OCI-LY3 (cell line): Measurements from ENCODE around the gene GLIS1.

Experiments
- H2AFZ ChIP-seq: fragments of 200-600, 300-600 bp; shearing (Covaris generic); 2 replicates; pipeline ENCODE4 v1.6.0; 2014; ENCODE audit warnings: antibody characterized with exemption, low read depth, low read length
- H3K27ac ChIP-seq: fragments of 200-600, 300-600 bp; sonication (generic); 2 replicates; pipeline ENCODE4 v1.5.1; 2014; ENCODE audit warnings: mild to moderate bottlenecking, low read length, moderate library complexity, mixed read lengths
- H3K27me3 ChIP-seq: fragments of 200-600, 300-600 bp; sonication (generic); 2 replicates; pipeline ENCODE4 v1.6.1; 2014; ENCODE audit warnings: low read depth, low read length, mixed read lengths
- H3K36me3 ChIP-seq: fragments of 200-600, 300-600 bp; sonication (generic); replicated peaks from 2 replicates; pipeline ENCODE3; 2014; ENCODE audit warnings: low read depth, low read length, mixed read lengths
- H3K4me1 ChIP-seq: fragments of 300-600, 200-600 bp; sonication (generic); 2 replicates; pipeline ENCODE4 v1.6.1; 2014; ENCODE audit warnings: low read length, mixed read lengths
- H3K4me2 ChIP-seq: fragments of 200-600, 300-600 bp; sonication (generic); 2 replicates; pipeline ENCODE4 v1.6.1; 2014; ENCODE audit warnings: low read length, mixed read lengths
- H3K4me3 ChIP-seq: fragments of 300-600, 200-600 bp; sonication (generic); 2 replicates; pipeline ENCODE4 v1.5.1; 2014; ENCODE audit warnings: antibody characterized with exemption, mild to moderate bottlenecking, low read length, moderate library complexity
- H3K79me2 ChIP-seq: fragments of 300-600, 200-600 bp; shearing (Covaris generic); 2 replicates; pipeline ENCODE4 v1.6.1; 2014; ENCODE audit warnings: mild to moderate bottlenecking, low read length, mixed read lengths
- H3K9ac ChIP-seq: fragments of 300-600, 200-600 bp; shearing (Covaris generic); 2 replicates; pipeline ENCODE4 v1.6.0; 2014; ENCODE audit warnings: mild to moderate bottlenecking, low read length, moderate library complexity
- H3K9me3 ChIP-seq: fragments of 200-600, 300-600 bp; shearing (Covaris generic); 2 replicates; pipeline ENCODE4 v1.6.1; 2014; ENCODE audit warnings: low read length, mixed read lengths; ENCODE audit not compliant: insufficient read depth
- H4K20me1 ChIP-seq: fragments of 200-600, 300-600 bp; sonication (generic); 2 replicates; pipeline ENCODE4 v1.6.1; 2016; ENCODE audit warnings: low read length, mixed read lengths; ENCODE audit not compliant: insufficient read depth
- CTCF ChIP-seq: fragments of 200-600, 300-600 bp; sonication (generic); IDR thresholded peaks from 2 replicates; pipeline ENCODE4 v1.5.1; 2014; ENCODE audit warnings: antibody characterized with exemption, low read length, low read depth
- EZH2phosphoT487 ChIP-seq: fragments of 200-600 bp; shearing (Covaris generic); IDR thresholded peaks from 2 replicates; pipeline ENCODE4 v1.6.1; 2018; ENCODE audit warnings: antibody characterized with exemption, mixed run types, low read depth

Gene GLIS1

GRCh38 chr1:53601031-53601745 lies 137.8 kb downstream of the GLIS1 start:
- Histone ChIP-seq H3K4me2 (no peak overlapping the region), H3K79me2 (no peaks in the 10 kb centered on the region), H4K20me1 (no peaks in the 10 kb centered on the region), H3K9ac (no peak overlapping the region), H3K4me1 (no peaks in the 10 kb centered on the region), H2AFZ (no peak overlapping the region), H3K36me3 (no peaks in the 10 kb centered on the region), H3K9me3 (no peaks in the 10 kb centered on the region), H3K27me3 (no peaks in the 10 kb centered on the region), H3K4me3 (no peak overlapping the region), H3K27ac (no peak overlapping the region)
- TF ChIP-seq EZH2phosphoT487 (no peak), CTCF (no peak)

- no peaks in the 10 kb centered on the region for H4K20me1 ChIP-seq
- H3K79me2 ChIP-seq = no peaks in the 10 kb centered on the region
- H3K27ac ChIP-seq = no peak overlapping the region
- H3K9me3 ChIP-seq = no peaks in the 10 kb centered on the region
- H3K4me3 ChIP-seq = no peak overlapping the region
- no peak for TF ChIP-seq EZH2phosphoT487
- TF ChIP-seq CTCF = no peak
- H2AFZ ChIP-seq = no peak overlapping the region
- no peak overlapping the region for H3K4me2 ChIP-seq
- no peaks in the 10 kb centered on the region for H3K4me1 ChIP-seq
- no peaks in the 10 kb centered on the region for H3K27me3 ChIP-seq
- no peak overlapping the region for H3K9ac ChIP-seq
- H3K36me3 ChIP-seq = no peaks in the 10 kb centered on the region
These were observed 138.4 kb downstream of the GLIS1 start for GRCh38 chr1:53600561-53600960.

DNA sequence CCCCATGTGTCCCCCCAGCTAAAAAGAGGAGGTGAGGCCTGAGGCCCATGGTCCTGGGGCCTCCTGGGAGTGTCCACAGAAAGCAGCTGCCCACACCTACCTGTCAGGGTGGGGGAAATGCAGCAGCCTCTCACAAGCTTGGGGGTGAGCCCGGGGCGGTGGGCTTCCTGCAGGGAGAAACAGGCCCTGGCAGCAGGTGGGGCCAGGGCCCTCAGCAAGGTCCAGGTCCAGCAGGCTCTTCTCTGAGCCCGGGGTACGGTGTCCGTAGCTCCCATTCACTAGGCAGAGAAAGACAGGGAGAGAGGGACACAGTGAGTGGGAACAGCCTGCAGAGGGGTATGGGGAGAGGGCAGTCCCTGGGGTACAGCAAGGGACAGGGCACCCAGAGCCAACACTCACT lies 139.0 kb downstream of the GLIS1 start:
- Histone ChIP-seq H3K9me3 (no peaks in the 10 kb centered on the region), H3K36me3 (no peaks in the 10 kb centered on the region), H3K9ac (no peak overlapping the region), H3K27me3 (no peaks in the 10 kb centered on the region), H2AFZ (no peak overlapping the region), H3K4me2 (no peak overlapping the region), H3K79me2 (no peaks in the 10 kb centered on the region), H3K4me3 (no peak overlapping the region), H3K4me1 (no peaks in the 10 kb centered on the region), H4K20me1 (no peaks in the 10 kb centered on the region), H3K27ac (no peak overlapping the region)
- TF ChIP-seq CTCF (no peak), EZH2phosphoT487 (no peak)

GRCh38 chr1:53599481-53599880 lies 139.5 kb downstream of the GLIS1 start:
- no peaks in the 10 kb centered on the region for H3K27me3 ChIP-seq
- no peak overlapping the region for H3K9ac ChIP-seq
- H2AFZ ChIP-seq = no peak overlapping the region
- no peaks in the 10 kb centered on the region for H4K20me1 ChIP-seq
- H3K9me3 ChIP-seq = no peaks in the 10 kb centered on the region
- no peak overlapping the region for H3K27ac ChIP-seq
- H3K4me3 ChIP-seq = no peak overlapping the region
- TF ChIP-seq CTCF = no peak
- no peak for TF ChIP-seq EZH2phosphoT487
- H3K36me3 ChIP-seq = no peaks in the 10 kb centered on the region
- H3K4me1 ChIP-seq = no peaks in the 10 kb centered on the region
- H3K79me2 ChIP-seq = no peaks in the 10 kb centered on the region
- H3K4me2 ChIP-seq = no peak overlapping the region
